ENCODE measurements around the gene STAT5B.

STAT5B gene

GRCh38 chr17:42313773-42314566 lies 37.8 kb upstream of the STAT5B start:
- Histone ChIP-seq H3K27ac (ENCODE audit: insufficient read depth, low read length, poor library complexity, severe bottlenecking) (peak overlapping the region; percentile 37), H3K4me1 (ENCODE audit: control insufficient read depth, insufficient read depth, low read length, poor library complexity, severe bottlenecking) (peaks cover 44% of the 10 kb centered on the region), H3K27me3 (replicated peaks; ENCODE audit: control insufficient read depth, insufficient read depth, low read length, poor library complexity, severe bottlenecking) (no peaks in the 10 kb centered on the region), H3K36me3 (ENCODE audit: control insufficient read depth, insufficient read depth, low read length) (peaks cover 36% of the 10 kb centered on the region), H3K9me3 (ENCODE audit: control insufficient read depth, low read length) (no peaks in the 10 kb centered on the region), H3K4me3 (ENCODE audit: insufficient read depth, low read depth, low read length, poor library complexity, severe bottlenecking) (no peak overlapping the region)
- DNase-seq: no peak

- H3K36me3 ChIP-seq (ENCODE audit: control insufficient read depth, insufficient read depth, low read length): peaks cover 37% of the 10 kb centered on the region
These were observed 37.2 kb upstream of the STAT5B start for GRCh38 chr17:42313389-42313772.

GRCh38 chr17:42312285-42313130 lies 36.3 kb upstream of the STAT5B start:
- DNase-seq: peak; percentile 47 to 58 (median 58)
- Histone ChIP-seq H3K27ac (ENCODE audit: insufficient read depth, low read length, poor library complexity, severe bottlenecking) (peak overlapping the region; percentile 58), H3K9me3 (ENCODE audit: control insufficient read depth, low read length) (no peaks in the 10 kb centered on the region), H3K4me3 (ENCODE audit: insufficient read depth, low read depth, low read length, poor library complexity, severe bottlenecking) (peak overlapping the region; percentile 30), H3K36me3 (ENCODE audit: control insufficient read depth, insufficient read depth, low read length) (peaks cover 42% of the 10 kb centered on the region), H3K27me3 (replicated peaks; ENCODE audit: control insufficient read depth, insufficient read depth, low read length, poor library complexity, severe bottlenecking) (no peaks in the 10 kb centered on the region), H3K4me1 (ENCODE audit: control insufficient read depth, insufficient read depth, low read length, poor library complexity, severe bottlenecking) (peaks cover 44% of the 10 kb centered on the region)

More at GRCh38 chr17:42313389-42313772, 37.2 kb upstream of the STAT5B start:
- peak overlapping the region; percentile 58 for H3K27ac ChIP-seq (ENCODE audit: insufficient read depth, low read length, poor library complexity, severe bottlenecking)
- H3K9me3 ChIP-seq (ENCODE audit: control insufficient read depth, low read length): no peaks in the 10 kb centered on the region
- peaks cover 44% of the 10 kb centered on the region for H3K4me1 ChIP-seq (ENCODE audit: control insufficient read depth, insufficient read depth, low read length, poor library complexity, severe bottlenecking)
- DNase-seq: no peak
- H3K27me3 ChIP-seq (replicated peaks; ENCODE audit: control insufficient read depth, insufficient read depth, low read length, poor library complexity, severe bottlenecking): no peaks in the 10 kb centered on the region
- H3K4me3 ChIP-seq (ENCODE audit: insufficient read depth, low read depth, low read length, poor library complexity, severe bottlenecking): no peak overlapping the region

- no peak for DNase-seq
- Histone ChIP-seq H3K27ac (ENCODE audit: insufficient read depth, low read length, poor library complexity, severe bottlenecking) (peak overlapping the region; percentile 58), H3K9me3 (ENCODE audit: control insufficient read depth, low read length) (no peaks in the 10 kb centered on the region), H3K4me3 (ENCODE audit: insufficient read depth, low read depth, low read length, poor library complexity, severe bottlenecking) (no peak overlapping the region), H3K4me1 (ENCODE audit: control insufficient read depth, insufficient read depth, low read length, poor library complexity, severe bottlenecking) (peaks cover 44% of the 10 kb centered on the region), H3K36me3 (ENCODE audit: control insufficient read depth, insufficient read depth, low read length) (peaks cover 45% of the 10 kb centered on the region), H3K27me3 (replicated peaks; ENCODE audit: control insufficient read depth, insufficient read depth, low read length, poor library complexity, severe bottlenecking) (no peaks in the 10 kb centered on the region)
These were observed 35.8 kb upstream of the STAT5B start for GRCh38 chr17:42312035-42312284.

- Histone ChIP-seq H3K27me3 (replicated peaks; ENCODE audit: control insufficient read depth, insufficient read depth, low read length, poor library complexity, severe bottlenecking) (no peaks in the 10 kb centered on the region), H3K27ac (ENCODE audit: insufficient read depth, low read length, poor library complexity, severe bottlenecking) (peak overlapping the region; percentile 58), H3K4me1 (ENCODE audit: control insufficient read depth, insufficient read depth, low read length, poor library complexity, severe bottlenecking) (peaks cover 44% of the 10 kb centered on the region), H3K36me3 (ENCODE audit: control insufficient read depth, insufficient read depth, low read length) (peaks cover 45% of the 10 kb centered on the region), H3K9me3 (ENCODE audit: control insufficient read depth, low read length) (no peaks in the 10 kb centered on the region), H3K4me3 (ENCODE audit: insufficient read depth, low read depth, low read length, poor library complexity, severe bottlenecking) (no peak overlapping the region)
- no peak for DNase-seq
These were observed 35.2 kb upstream of the STAT5B start for GRCh38 chr17:42311240-42312034.

- DNase-seq: no peak
- H3K27me3 ChIP-seq (replicated peaks; ENCODE audit: control insufficient read depth, insufficient read depth, low read length, poor library complexity, severe bottlenecking): no peaks in the 10 kb centered on the region
- H3K36me3 ChIP-seq (ENCODE audit: control insufficient read depth, insufficient read depth, low read length): peaks cover 47% of the 10 kb centered on the region
- no peak overlapping the region for H3K4me3 ChIP-seq (ENCODE audit: insufficient read depth, low read depth, low read length, poor library complexity, severe bottlenecking)
- peaks cover 39% of the 10 kb centered on the region for H3K4me1 ChIP-seq (ENCODE audit: control insufficient read depth, insufficient read depth, low read length, poor library complexity, severe bottlenecking)
- H3K27ac ChIP-seq (ENCODE audit: insufficient read depth, low read length, poor library complexity, severe bottlenecking): no peak overlapping the region
- no peaks in the 10 kb centered on the region for H3K9me3 ChIP-seq (ENCODE audit: control insufficient read depth, low read length)
These were observed 34.6 kb upstream of the STAT5B start for GRCh38 chr17:42310787-42311215.

- H3K4me1 ChIP-seq (ENCODE audit: control insufficient read depth, insufficient read depth, low read length, poor library complexity, severe bottlenecking): peaks cover 32% of the 10 kb centered on the region
- H3K27ac ChIP-seq (ENCODE audit: insufficient read depth, low read length, poor library complexity, severe bottlenecking): no peak overlapping the region
- no peaks in the 10 kb centered on the region for H3K9me3 ChIP-seq (ENCODE audit: control insufficient read depth, low read length)
- no peak for DNase-seq
- H3K4me3 ChIP-seq (ENCODE audit: insufficient read depth, low read depth, low read length, poor library complexity, severe bottlenecking): no peak overlapping the region
- no peaks in the 10 kb centered on the region for H3K27me3 ChIP-seq (replicated peaks; ENCODE audit: control insufficient read depth, insufficient read depth, low read length, poor library complexity, severe bottlenecking)
- H3K36me3 ChIP-seq (ENCODE audit: control insufficient read depth, insufficient read depth, low read length): peaks cover 47% of the 10 kb centered on the region
These were observed 34.0 kb upstream of the STAT5B start for GRCh38 chr17:42309986-42310786.

- H3K4me1 ChIP-seq (ENCODE audit: control insufficient read depth, insufficient read depth, low read length, poor library complexity, severe bottlenecking): peaks cover 25% of the 10 kb centered on the region
- no peak for DNase-seq
These were observed 33.0 kb upstream of the STAT5B start for GRCh38 chr17:42309142-42309541.

GRCh38 chr17:42308446-42308845 lies 32.3 kb upstream of the STAT5B start:
- no peak overlapping the region for H3K27ac ChIP-seq (ENCODE audit: insufficient read depth, low read length, poor library complexity, severe bottlenecking)
- peaks cover 60% of the 10 kb centered on the region for H3K36me3 ChIP-seq (ENCODE audit: control insufficient read depth, insufficient read depth, low read length)
- no peak for DNase-seq
- H3K9me3 ChIP-seq (ENCODE audit: control insufficient read depth, low read length): no peaks in the 10 kb centered on the region
- peaks cover 18% of the 10 kb centered on the region for H3K4me1 ChIP-seq (ENCODE audit: control insufficient read depth, insufficient read depth, low read length, poor library complexity, severe bottlenecking)
- H3K27me3 ChIP-seq (replicated peaks; ENCODE audit: control insufficient read depth, insufficient read depth, low read length, poor library complexity, severe bottlenecking): no peaks in the 10 kb centered on the region
- H3K4me3 ChIP-seq (ENCODE audit: insufficient read depth, low read depth, low read length, poor library complexity, severe bottlenecking): no peak overlapping the region

More at GRCh38 chr17:42309142-42309541, 33.0 kb upstream of the STAT5B start:
- H3K36me3 ChIP-seq (ENCODE audit: control insufficient read depth, insufficient read depth, low read length): peaks cover 53% of the 10 kb centered on the region
- H3K27me3 ChIP-seq (replicated peaks; ENCODE audit: control insufficient read depth, insufficient read depth, low read length, poor library complexity, severe bottlenecking): no peaks in the 10 kb centered on the region
- H3K4me3 ChIP-seq (ENCODE audit: insufficient read depth, low read depth, low read length, poor library complexity, severe bottlenecking): no peak overlapping the region
- no peaks in the 10 kb centered on the region for H3K9me3 ChIP-seq (ENCODE audit: control insufficient read depth, low read length)
- H3K27ac ChIP-seq (ENCODE audit: insufficient read depth, low read length, poor library complexity, severe bottlenecking): peak overlapping the region; percentile 22

Measured in effector memory CD4-positive, alpha-beta T cell (primary cell).